ENCODE measurements around the gene RALGAPA2.

DNA sequence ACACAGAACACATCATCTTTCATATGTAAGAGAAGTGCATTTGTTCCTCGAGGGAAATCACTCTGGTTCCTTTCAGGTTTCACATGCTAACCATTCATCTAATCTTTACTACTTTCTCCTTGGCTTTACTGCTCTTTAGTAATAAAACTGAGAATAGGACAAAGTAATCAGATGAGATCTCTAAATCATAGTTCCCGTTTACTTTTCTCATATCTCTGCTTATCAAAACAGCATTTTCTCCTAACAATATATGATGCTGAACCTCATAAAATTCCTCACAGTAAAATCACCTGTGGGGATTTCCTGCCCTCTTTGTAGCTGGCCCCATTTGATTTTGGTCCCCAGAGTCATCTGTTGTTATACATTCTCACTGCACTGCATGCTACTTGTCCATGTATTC, 100.2 kb downstream of the RALGAPA2 start:
- TF ChIP-seq, protein P1, sequence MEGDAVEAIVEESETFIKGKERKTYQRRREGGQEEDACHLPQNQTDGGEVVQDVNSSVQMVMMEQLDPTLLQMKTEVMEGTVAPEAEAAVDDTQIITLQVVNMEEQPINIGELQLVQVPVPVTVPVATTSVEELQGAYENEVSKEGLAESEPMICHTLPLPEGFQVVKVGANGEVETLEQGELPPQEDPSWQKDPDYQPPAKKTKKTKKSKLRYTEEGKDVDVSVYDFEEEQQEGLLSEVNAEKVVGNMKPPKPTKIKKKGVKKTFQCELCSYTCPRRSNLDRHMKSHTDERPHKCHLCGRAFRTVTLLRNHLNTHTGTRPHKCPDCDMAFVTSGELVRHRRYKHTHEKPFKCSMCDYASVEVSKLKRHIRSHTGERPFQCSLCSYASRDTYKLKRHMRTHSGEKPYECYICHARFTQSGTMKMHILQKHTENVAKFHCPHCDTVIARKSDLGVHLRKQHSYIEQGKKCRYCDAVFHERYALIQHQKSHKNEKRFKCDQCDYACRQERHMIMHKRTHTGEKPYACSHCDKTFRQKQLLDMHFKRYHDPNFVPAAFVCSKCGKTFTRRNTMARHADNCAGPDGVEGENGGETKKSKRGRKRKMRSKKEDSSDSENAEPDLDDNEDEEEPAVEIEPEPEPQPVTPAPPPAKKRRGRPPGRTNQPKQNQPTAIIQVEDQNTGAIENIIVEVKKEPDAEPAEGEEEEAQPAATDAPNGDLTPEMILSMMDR (conservative IDR thresholded peaks at IDR 0.05; ENCODE audit: low read depth, low read length), result no peak
- no peak for TF ChIP-seq EZH2 (IDR thresholded peaks at IDR 0.05; ENCODE audit: low read length, unreplicated experiment)
